ENCODE results near the gene KCNH1.

- no peak for TF ChIP-seq CTCF (IDR thresholded peaks at IDR 0.05; ENCODE audit: low read depth, low read length, missing input control)
- peak; percentile 45 for TF ChIP-seq SP1 (IDR thresholded peaks at IDR 0.05)
- peak; percentile 35 to 89 for TF ChIP-seq RXRA (IDR thresholded peaks at IDR 0.05)
- TF ChIP-seq REST (IDR thresholded peaks at IDR 0.05) = peak; percentile 62
- peak; percentile 82 for TF ChIP-seq FOXA2 (IDR thresholded peaks at IDR 0.05)
- no peak for TF ChIP-seq TAF1 (conservative IDR thresholded peaks at IDR 0.05)
- no peak for TF ChIP-seq GABPA (IDR thresholded peaks at IDR 0.05 in 1 of 2, conservative IDR thresholded peaks at IDR 0.05 in 1 of 2)
- peak; percentile 67 for TF ChIP-seq YY1 (IDR thresholded peaks at IDR 0.05)
- peak in 1 of 2 donors; percentile 48 for TF ChIP-seq RAD21 (IDR thresholded peaks at IDR 0.05)
- peak; percentile 41 for TF ChIP-seq ATF3 (IDR thresholded peaks at IDR 0.05)
- peak; percentile 19 to 86 for TF ChIP-seq JUND (IDR thresholded peaks at IDR 0.05)
- TF ChIP-seq HNF4A (conservative IDR thresholded peaks at IDR 0.05) = peak; percentile 50 to 77
Observed at GRCh38 chr1:210910020-210910575, 223.8 kb downstream of the KCNH1 start.
